HG02885 (cell line): ENCODE results near the gene SLC4A1AP.
"Not testable (repeated sequence)": the region's sequence is repeated elsewhere in the genome, so short reads cannot be mapped to it uniquely, and the experiment has no call there.

Experiments
- ATAC-seq: cut with Tn5 transposase; IDR thresholded peaks from one replicate; pipeline ENCODE4 v1.9.1; 2021; ENCODE audit warnings: mild to moderate bottlenecking; ENCODE audit not compliant: unreplicated experiment, poor library complexity

Gene SLC4A1AP

GRCh38 chr2:27647737-27648136 is 16.0 kb upstream of the SLC4A1AP start:
- no peak for ATAC-seq

GRCh38 chr2:27651056-27651455 is 12.6 kb upstream of the SLC4A1AP start:
- ATAC-seq = no peak

GRCh38 chr2:27652341-27652740 is 11.3 kb upstream of the SLC4A1AP start:
- no peak for ATAC-seq

- ATAC-seq = no peak
These were observed 10.9 kb upstream of the SLC4A1AP start for GRCh38 chr2:27652790-27653189.

GRCh38 chr2:27653397-27653796 is 10.3 kb upstream of the SLC4A1AP start:
- no peak for ATAC-seq

GRCh38 chr2:27655155-27655951 is 8.3 kb upstream of the SLC4A1AP start:
- ATAC-seq = no peak

GRCh38 chr2:27661371-27661770 is 2.3 kb upstream of the SLC4A1AP start:
- ATAC-seq = no peak

GRCh38 chr2:27664154-27664574 is 475 bp downstream of the SLC4A1AP start:
- peak; percentile 11 for ATAC-seq

GRCh38 chr2:27664622-27665363 is 1.1 kb downstream of the SLC4A1AP start:
- ATAC-seq = no peak

GRCh38 chr2:27667446-27667845 is 3.8 kb downstream of the SLC4A1AP start:
- no peak for ATAC-seq

- no peak for ATAC-seq
These were observed 7.5 kb downstream of the SLC4A1AP start for GRCh38 chr2:27671235-27671634.

GRCh38 chr2:27672723-27673486 is 9.2 kb downstream of the SLC4A1AP start:
- ATAC-seq = no peak

GRCh38 chr2:27680571-27680970 is 16.9 kb downstream of the SLC4A1AP start:
- no peak for ATAC-seq

- no peak for ATAC-seq
These were observed 18.2 kb downstream of the SLC4A1AP start for GRCh38 chr2:27681841-27682240.

GRCh38 chr2:27682334-27682771 is 18.7 kb downstream of the SLC4A1AP start:
- ATAC-seq = not testable (repeated sequence)

- peak; percentile 73 for ATAC-seq
These were observed 19.8 kb downstream of the SLC4A1AP start for GRCh38 chr2:27683390-27684071.

GRCh38 chr2:27685006-27685405 is 21.3 kb downstream of the SLC4A1AP start:
- not testable (repeated sequence) for ATAC-seq

GRCh38 chr2:27685577-27685976 is 21.9 kb downstream of the SLC4A1AP start:
- ATAC-seq = no peak

- ATAC-seq = no peak
These were observed 23.5 kb downstream of the SLC4A1AP start for GRCh38 chr2:27687232-27687631.

- ATAC-seq = no peak
These were observed 25.7 kb downstream of the SLC4A1AP start for GRCh38 chr2:27689424-27689823.
